Upper lobe of left lung (tissue), 6 donors: ENCODE measurements around the gene CDC34. TPM values are rescaled to one million over a fixed set of nuclear protein-coding genes. Genes with fewer than 3 reads are reported as not detected.

Experiments
- ATAC-seq, 2 donors: fragments of 200-7000 bp; cut with Tn5 transposase; one replicate each; pipeline ENCODE4 v1.9.1; 2022; ENCODE audit warnings: mild to moderate bottlenecking in 2 of 2, moderate library complexity in 2 of 2; ENCODE audit not compliant: low FRiP score in 2 of 2
- DNase-seq, 2 donors: peaks; one replicate each; pipeline ENCODE4 v3.0.0-alpha.2; 2019 to 2020
- H3K27ac ChIP-seq, 4 donors: fragments of 200-600 bp; sonication (generic); one replicate each; pipeline ENCODE4 v1.5.1; 2016 to 2019
- H3K27me3 ChIP-seq, 4 donors: fragments of 200-600 bp; sonication (generic); one replicate each; pipeline ENCODE4 v1.5.1; 2017 to 2019
- H3K36me3 ChIP-seq, 4 donors: fragments of 200-600 bp; sonication (generic); one replicate each; pipeline ENCODE4 v1.5.1; 2016 to 2019
- H3K4me1 ChIP-seq, 4 donors: fragments of 200-600 bp; sonication (generic); one replicate each; pipeline ENCODE4 v1.5.1; 2018 to 2019
- H3K4me3 ChIP-seq, 4 donors: fragments of 200-600 bp; sonication (generic); one replicate each; pipeline ENCODE4 v1.5.1; 2017 to 2019; ENCODE audit warnings: mild to moderate bottlenecking in 2 of 4, moderate library complexity in 1 of 4
- H3K9me3 ChIP-seq, 4 donors: fragments of 200-600 bp; sonication (generic); one replicate each; pipeline ENCODE4 v1.5.1; 2018 to 2019
- EP300 ChIP-seq, 4 donors: sonication (generic); formaldehyde crosslinking; IDR thresholded peaks; one replicate each; pipeline ENCODE4 v1.5.1; 2017; ENCODE audit warnings: antibody characterized with exemption in 4 of 4, control low read depth in 2 of 4
- POLR2A ChIP-seq, 4 donors: fragments of 450-650 bp; IDR thresholded peaks; one replicate each; pipeline ENCODE4 v1.5.1; 2016 to 2017; ENCODE audit warnings: antibody characterized with exemption in 4 of 4, mild to moderate bottlenecking in 2 of 4
- POLR2AphosphoS5 ChIP-seq, 2 donors: sonication (generic); formaldehyde crosslinking; IDR thresholded peaks; one replicate each; pipeline ENCODE4 v1.5.1; 2017; ENCODE audit warnings: antibody characterized with exemption in 2 of 2
- WGBS, 2 donors: methylation state at CpG; one replicate each; pipeline ENCODE4 v1.1.5; 2017 to 2018; 5-methylcytosine and 5-hydroxymethylcytosine counted together
- total RNA-seq, 6 donors: library from RNA; depleted of rRNA in 4 of 6; stranded (reverse); fragments of >200 nt in 4 of 6; gene quantifications; one replicate each; pipeline versions ENCODE4 v1.1.0 to v1.2.1, GENCODE V29; 2016 to 2021
- TF ChIP-seq, protein P1 (sequence below), 6 experiments: fragments of 450-650 bp in 4 of 6; fragments of 200-600 bp in 2 of 6; sonication (generic) in 2 of 6; IDR thresholded peaks; one replicate each; pipeline ENCODE4 v1.5.1; 2016 to 2019; ENCODE audit warnings: antibody characterized with exemption in 6 of 6
- donor health status: DM: no; HTN: no; CAD: no; lungs with moderate emphysema.
- donor health status: DM: no; HTN: yes; CAD: no; lungs with severe emphysema.

The CDC34 gene
- total RNA-seq, 6 donors from 2014 or later, result 42.7 to 140 (median 52.4) TPM

DNA sequence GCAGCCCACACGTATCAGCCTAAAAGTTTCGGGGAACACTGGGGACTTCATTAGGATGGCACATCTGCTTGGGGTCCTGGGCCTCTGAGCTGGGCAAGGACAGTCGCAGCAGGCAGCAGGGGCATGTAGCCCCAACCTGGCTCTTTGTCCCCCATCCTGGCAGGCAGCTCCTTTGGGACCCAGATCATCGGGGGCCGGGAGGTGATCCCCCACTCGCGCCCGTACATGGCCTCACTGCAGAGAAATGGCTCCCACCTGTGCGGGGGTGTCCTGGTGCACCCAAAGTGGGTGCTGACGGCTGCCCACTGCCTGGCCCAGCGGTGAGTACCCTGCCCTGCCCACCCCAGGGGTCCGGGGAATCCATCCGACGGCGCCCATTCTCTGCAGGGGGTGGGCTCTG is 15.6 kb downstream of the CDC34 start:
- DNase-seq, result no peak
- Histone ChIP-seq H3K4me3 (no peak overlapping the region), H3K4me1 (peaks cover 4 to 12% (median 5%) of the 10 kb centered on the region in 4 donors), H3K36me3 (peaks cover 0 to 13% (median 9%) of the 10 kb centered on the region in 4 donors), H3K27ac (no peak overlapping the region), H3K9me3 (no peaks in the 10 kb centered on the region), H3K27me3 (no peaks in the 10 kb centered on the region)
- WGBS, 2 donors, result 90 to 93% methylated on average over 2 to 15 of the region's 15 CpGs
- no peak for ATAC-seq
- no peak for TF ChIP-seq EP300 (IDR thresholded peaks at IDR 0.05)
- TF ChIP-seq, protein P1, sequence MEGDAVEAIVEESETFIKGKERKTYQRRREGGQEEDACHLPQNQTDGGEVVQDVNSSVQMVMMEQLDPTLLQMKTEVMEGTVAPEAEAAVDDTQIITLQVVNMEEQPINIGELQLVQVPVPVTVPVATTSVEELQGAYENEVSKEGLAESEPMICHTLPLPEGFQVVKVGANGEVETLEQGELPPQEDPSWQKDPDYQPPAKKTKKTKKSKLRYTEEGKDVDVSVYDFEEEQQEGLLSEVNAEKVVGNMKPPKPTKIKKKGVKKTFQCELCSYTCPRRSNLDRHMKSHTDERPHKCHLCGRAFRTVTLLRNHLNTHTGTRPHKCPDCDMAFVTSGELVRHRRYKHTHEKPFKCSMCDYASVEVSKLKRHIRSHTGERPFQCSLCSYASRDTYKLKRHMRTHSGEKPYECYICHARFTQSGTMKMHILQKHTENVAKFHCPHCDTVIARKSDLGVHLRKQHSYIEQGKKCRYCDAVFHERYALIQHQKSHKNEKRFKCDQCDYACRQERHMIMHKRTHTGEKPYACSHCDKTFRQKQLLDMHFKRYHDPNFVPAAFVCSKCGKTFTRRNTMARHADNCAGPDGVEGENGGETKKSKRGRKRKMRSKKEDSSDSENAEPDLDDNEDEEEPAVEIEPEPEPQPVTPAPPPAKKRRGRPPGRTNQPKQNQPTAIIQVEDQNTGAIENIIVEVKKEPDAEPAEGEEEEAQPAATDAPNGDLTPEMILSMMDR (IDR thresholded peaks at IDR 0.05), result no peak
- no peak for TF ChIP-seq POLR2AphosphoS5 (IDR thresholded peaks at IDR 0.05)
- TF ChIP-seq POLR2A (IDR thresholded peaks at IDR 0.05), result no peak

DNA sequence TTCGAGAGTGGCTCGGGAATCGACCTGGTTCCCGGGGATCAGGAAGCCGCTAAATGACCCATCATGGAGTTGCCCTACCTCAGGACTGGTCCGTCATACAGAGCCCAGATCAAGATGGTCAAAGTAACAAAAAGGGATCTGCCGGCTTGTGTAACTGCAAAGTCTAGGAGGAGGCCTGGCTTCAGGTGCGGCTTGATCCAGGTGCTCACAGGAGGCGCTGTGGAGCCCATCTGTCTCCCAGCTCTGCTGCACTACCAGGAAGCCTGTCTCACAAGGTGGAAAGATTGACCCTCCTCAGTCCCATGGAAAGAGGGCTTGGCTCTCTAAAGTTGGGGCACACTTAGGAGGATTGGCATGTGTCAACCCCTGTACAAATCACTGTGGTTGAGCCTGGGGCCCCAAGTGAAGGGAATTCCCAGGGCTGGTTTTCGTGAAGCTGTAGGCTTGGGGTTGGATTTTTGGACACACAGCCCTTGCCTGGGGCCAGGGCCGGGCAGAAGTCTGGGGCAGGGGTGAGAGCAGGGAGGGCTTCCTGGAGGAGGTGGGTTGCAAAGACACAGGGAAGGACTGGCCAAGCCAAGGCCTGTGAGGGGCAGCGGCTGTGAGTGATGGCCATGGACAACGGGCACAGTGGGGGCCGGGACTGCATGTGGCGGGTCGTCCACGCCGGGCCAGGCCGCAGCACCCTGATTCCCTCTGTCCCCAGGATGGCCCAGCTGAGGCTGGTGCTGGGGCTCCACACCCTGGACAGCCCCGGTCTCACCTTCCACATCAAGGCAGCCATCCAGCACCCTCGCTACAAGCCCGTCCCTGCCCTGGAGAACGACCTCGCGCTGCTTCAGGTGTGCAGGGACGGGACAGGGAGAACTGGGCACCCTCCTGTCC is 16.5 kb downstream of the CDC34 start:
- H3K27ac ChIP-seq, result no peak overlapping the region
- ATAC-seq, result no peak
- peaks cover 0 to 3% (median 1%) of the 10 kb centered on the region in 4 donors for H3K36me3 ChIP-seq
- no peak overlapping the region for H3K4me3 ChIP-seq
- no peaks in the 10 kb centered on the region for H3K27me3 ChIP-seq
- peaks cover 4 to 12% (median 5%) of the 10 kb centered on the region in 4 donors for H3K4me1 ChIP-seq
- TF ChIP-seq, protein P1 (IDR thresholded peaks at IDR 0.05), result no peak
- TF ChIP-seq EP300 (IDR thresholded peaks at IDR 0.05) (no peak), POLR2AphosphoS5 (IDR thresholded peaks at IDR 0.05) (no peak), POLR2A (IDR thresholded peaks at IDR 0.05) (no peak)
- H3K9me3 ChIP-seq, result no peaks in the 10 kb centered on the region
- DNase-seq, result no peak
- 88% methylated on average over 17 to 24 of the region's 26 CpGs for WGBS, 2 donors

DNA sequence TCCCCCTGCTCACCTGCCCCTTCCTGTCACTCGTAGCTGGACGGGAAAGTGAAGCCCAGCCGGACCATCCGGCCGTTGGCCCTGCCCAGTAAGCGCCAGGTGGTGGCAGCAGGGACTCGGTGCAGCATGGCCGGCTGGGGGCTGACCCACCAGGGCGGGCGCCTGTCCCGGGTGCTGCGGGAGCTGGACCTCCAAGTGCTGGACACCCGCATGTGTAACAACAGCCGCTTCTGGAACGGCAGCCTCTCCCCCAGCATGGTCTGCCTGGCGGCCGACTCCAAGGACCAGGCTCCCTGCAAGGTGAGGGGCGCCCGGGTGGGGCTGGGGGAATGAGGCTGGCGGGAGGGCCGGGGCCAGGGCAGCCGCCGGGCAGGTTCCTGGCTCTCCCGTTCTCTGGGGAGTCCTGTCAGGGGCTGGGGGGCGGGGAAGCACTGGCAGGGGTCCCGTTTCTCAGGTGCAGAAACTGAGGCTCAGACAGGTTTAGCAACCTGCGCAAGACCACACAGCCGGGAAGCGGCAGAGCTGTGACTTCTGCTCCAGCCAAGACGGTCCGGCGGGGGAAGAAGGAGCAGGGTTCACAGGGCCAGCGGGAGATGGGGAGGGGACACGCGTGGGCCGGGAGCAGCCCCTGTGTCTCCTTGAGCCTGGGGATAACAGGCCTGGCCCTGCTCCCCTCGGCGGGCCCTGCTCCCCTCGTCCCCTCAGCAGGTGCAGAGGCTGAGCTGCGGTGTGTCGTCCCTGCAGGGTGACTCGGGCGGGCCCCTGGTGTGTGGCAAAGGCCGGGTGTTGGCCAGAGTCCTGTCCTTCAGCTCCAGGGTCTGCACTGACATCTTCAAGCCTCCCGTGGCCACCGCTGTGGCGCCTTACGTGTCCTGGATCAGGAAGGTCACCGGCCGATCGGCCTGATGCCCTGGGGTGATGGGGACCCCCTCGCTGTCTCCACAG is 17.6 kb downstream of the CDC34 start:
- ATAC-seq (no peak), DNase-seq (no peak)
- 83 to 84% methylated on average over 19 to 36 of the region's 52 CpGs for WGBS, 2 donors
- H3K4me1 ChIP-seq, result peaks cover 0 to 6% (median 1%) of the 10 kb centered on the region in 4 donors
- H3K27ac ChIP-seq, result no peak overlapping the region
- TF ChIP-seq EP300 (IDR thresholded peaks at IDR 0.05), result no peak
- TF ChIP-seq POLR2A (IDR thresholded peaks at IDR 0.05), result no peak
- TF ChIP-seq, protein P1 (IDR thresholded peaks at IDR 0.05), result no peak
- TF ChIP-seq POLR2AphosphoS5 (IDR thresholded peaks at IDR 0.05), result no peak
- H3K9me3 ChIP-seq, result no peaks in the 10 kb centered on the region
- H3K27me3 ChIP-seq, result no peaks in the 10 kb centered on the region
- H3K36me3 ChIP-seq, result no peaks in the 10 kb centered on the region
- no peak overlapping the region for H3K4me3 ChIP-seq

DNA sequence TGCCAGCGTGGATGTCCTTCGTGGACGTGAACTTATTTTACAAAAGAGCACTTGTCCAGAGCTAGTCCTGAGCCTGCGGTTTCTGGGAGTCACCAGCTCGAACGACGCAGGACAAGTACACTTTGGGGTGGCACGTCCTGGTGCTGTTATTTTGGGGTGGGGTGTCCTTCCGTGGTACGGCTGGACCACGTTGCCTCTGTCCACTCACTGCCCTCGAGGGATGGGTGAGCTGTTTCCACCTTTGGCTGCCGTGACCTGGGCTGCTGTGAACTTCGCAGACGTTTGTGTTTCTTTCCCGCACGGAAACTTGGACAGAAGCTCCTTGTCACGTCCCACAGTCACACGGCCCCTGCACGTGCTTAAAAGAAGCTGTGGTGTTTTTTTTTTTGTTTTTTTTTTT is 23.3 kb downstream of the CDC34 start:
- H3K27ac ChIP-seq, result no peak overlapping the region
- no peak overlapping the region for H3K4me3 ChIP-seq
- DNase-seq (no peak), ATAC-seq (no peak)
- no peaks in the 10 kb centered on the region for H3K36me3 ChIP-seq
- peaks cover 21 to 36% (median 28%) of the 10 kb centered on the region in 4 donors for H3K4me1 ChIP-seq
- no peaks in the 10 kb centered on the region for H3K9me3 ChIP-seq
- whole genome bisulfite sequencing, 2 donors, result 69 to 77% methylated on average over 17 to 20 of the region's 20 CpGs
- TF ChIP-seq, protein P1 (IDR thresholded peaks at IDR 0.05), result no peak
- TF ChIP-seq POLR2A (IDR thresholded peaks at IDR 0.05) (no peak), POLR2AphosphoS5 (IDR thresholded peaks at IDR 0.05) (no peak), EP300 (IDR thresholded peaks at IDR 0.05) (no peak)
- no peaks in the 10 kb centered on the region for H3K27me3 ChIP-seq
